Stomach smooth muscle (tissue), 2 donors: ENCODE results near the gene CD34.
A peak's percentile ranks its signal among the peaks of the same experiment; 100 is the strongest.

Source experiments
- H3K27ac ChIP-seq: one replicate; pipeline ENCODE4 v1.7.0; 2013; ENCODE audit warnings: mild to moderate bottlenecking, low read length, inconsistent platforms
- H3K27me3 ChIP-seq, 2 donors: one replicate each; pipeline ENCODE4 v1.7.0; 2013; ENCODE audit warnings: low read length in 2 of 2; ENCODE audit not compliant: insufficient read depth in 2 of 2, control insufficient read depth in 1 of 2
- H3K36me3 ChIP-seq, 2 donors: one replicate each; pipeline ENCODE4 v1.7.0; 2013; ENCODE audit warnings: low read length in 2 of 2; ENCODE audit not compliant: control insufficient read depth in 2 of 2, insufficient read depth in 2 of 2
- H3K4me1 ChIP-seq: one replicate; pipeline ENCODE4 v1.7.0; 2013; ENCODE audit warnings: low read length; ENCODE audit not compliant: control insufficient read depth, insufficient read depth
- H3K4me3 ChIP-seq, 2 donors: one replicate each; pipeline ENCODE4 v1.7.0; 2013; ENCODE audit warnings: low read length in 2 of 2
- H3K9ac ChIP-seq, 2 donors: one replicate each; pipeline ENCODE4 v1.7.0; 2013; ENCODE audit warnings: low read length in 2 of 2, mild to moderate bottlenecking in 1 of 2
- H3K9me3 ChIP-seq, 2 donors: one replicate each; pipeline ENCODE4 v1.7.0; 2013; ENCODE audit warnings: low read length in 2 of 2; ENCODE audit not compliant: control insufficient read depth in 2 of 2
- donor health status: healthy.
- donor health status: Pancreatic carcinoma.

CD34 gene

DNA sequence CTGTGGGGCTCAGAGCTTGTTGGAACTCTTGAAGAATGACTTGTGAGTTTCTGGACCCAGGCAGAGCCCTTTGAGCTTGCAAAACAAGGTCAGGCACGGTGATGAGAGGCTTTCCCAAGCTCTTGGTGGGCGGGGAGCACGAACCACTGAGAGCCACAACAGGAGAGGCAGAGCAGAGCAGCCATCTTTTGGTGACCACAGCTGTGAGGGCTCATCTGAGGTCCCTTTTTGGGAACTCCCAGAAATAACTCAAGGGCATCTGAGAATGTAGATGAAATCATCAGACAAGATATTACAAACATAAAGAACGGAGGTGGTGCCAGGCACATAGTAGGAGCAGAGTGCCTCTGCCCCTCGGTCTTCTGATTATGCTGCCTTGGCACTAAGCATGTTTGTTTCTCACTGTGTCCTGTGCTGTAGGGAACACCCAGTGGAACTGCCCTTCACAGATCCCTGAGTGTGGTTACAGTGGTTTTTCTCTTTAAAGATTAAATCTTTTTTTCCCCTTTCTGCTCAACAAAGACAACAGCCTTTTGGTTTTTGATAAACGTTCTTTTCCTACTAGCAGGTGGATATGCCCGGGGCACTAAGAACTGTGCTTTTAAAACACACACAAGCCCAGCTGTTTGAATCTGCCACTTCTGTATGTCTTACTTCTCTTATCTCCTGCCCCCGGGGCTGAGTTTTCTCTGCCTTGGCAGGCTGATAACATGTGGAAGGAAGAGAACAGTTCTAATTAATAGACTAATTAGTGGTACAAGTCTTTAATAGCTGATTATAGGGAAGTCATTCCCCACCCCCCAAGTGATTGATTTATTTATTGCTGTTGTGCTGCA lies 37.7 kb downstream of the CD34 start:
- H3K27ac ChIP-seq, result no peak overlapping the region
- no peaks in the 10 kb centered on the region for H3K9me3 ChIP-seq
- peaks cover 31% of the 10 kb centered on the region for H3K4me1 ChIP-seq
- H3K36me3 ChIP-seq, result no peaks in the 10 kb centered on the region
- no peak overlapping the region for H3K4me3 ChIP-seq
- H3K27me3 ChIP-seq, result no peaks in the 10 kb centered on the region
- no peak overlapping the region for H3K9ac ChIP-seq

DNA sequence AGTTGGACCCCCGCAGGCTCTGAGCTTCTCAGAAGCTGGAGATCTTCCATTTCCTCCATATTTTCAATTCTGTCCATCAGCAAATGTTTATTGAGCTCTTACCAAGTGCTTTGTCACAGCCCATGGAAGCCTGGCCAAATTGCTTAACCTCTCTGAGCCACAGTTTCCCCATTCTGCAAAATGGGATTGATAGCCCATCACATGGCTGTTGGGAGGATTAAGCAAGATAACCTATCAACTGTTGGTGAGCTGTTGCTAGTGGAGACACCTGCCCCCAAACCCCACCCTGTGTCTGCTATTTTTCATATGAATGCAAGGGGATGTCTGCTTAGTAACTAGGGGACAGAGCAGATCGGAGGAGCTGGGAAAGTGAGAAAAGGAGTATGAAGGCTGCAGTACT lies 38.3 kb downstream of the CD34 start:
- Histone ChIP-seq H3K4me1 (peaks cover 34% of the 10 kb centered on the region), H3K27ac (peak overlapping the region; percentile 24), H3K9ac (no peak overlapping the region), H3K9me3 (no peaks in the 10 kb centered on the region), H3K36me3 (no peaks in the 10 kb centered on the region), H3K27me3 (no peaks in the 10 kb centered on the region), H3K4me3 (no peak overlapping the region)

DNA sequence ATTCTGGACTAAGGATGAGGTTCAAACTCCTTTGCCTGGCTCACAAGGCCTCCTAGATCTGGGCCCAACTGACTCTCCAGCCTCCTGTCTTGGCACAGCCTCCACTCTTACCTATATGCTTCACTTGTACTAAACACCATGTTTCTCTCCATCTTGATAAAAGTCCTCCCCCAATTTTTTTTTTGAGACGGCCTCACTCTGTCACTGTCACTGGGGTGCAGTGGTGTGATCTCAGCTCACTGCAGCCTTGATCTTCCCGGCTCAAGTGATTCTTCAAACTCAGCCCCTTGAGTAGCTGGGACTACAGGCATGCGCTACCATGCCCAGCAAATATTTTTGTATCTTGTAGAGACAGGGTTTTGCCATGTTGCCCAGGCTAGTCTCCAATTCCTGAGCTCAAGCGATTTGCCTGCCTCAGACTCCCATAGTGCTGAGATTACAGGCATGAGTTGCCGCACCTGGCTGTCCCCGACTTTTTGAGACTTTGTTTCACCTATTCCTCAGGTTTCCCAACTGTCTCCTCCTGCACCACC lies 39.7 kb downstream of the CD34 start:
- Histone ChIP-seq H3K27me3 (no peaks in the 10 kb centered on the region), H3K36me3 (peaks cover 0 to under 1% of the 10 kb centered on the region in 2 donors), H3K4me3 (no peak overlapping the region), H3K9ac (no peak overlapping the region), H3K4me1 (peaks cover 48% of the 10 kb centered on the region), H3K9me3 (no peaks in the 10 kb centered on the region), H3K27ac (no peak overlapping the region)

DNA sequence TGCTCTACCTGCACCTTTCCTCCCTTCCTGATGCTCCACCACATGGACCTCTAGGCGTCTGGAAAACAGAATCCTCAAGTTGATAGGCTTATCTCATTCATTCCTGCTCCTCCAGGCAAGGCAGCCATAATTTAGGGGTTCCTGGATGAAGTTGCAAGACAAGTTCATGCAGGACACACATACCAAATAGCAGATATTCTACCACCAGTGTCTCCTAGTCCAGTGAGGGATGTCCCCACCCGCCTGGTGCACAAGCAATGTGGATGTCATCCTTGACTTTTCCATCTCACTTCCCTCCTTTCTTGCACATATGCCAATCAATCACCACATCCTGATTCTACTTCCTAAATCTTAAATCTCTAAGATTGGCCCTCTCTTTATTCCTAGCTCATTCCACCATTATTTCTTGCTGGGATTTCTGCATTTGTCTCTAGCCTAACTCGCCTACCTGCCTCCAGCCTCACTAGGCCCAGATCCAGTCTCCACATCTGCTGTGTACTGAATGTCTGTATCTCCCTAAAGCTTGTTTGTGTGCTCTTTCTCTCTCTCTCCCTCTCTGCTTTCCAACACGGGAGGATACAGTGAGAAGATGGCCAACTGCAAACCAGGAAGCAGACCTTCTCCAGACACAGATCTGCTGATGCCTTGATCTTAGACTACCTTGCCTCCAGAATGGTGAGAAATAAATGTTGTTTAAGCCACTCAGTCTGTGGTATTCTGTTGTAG lies 40.5 kb downstream of the CD34 start:
- Histone ChIP-seq H3K27ac (peak overlapping the region; percentile 98), H3K27me3 (no peaks in the 10 kb centered on the region), H3K9ac (no peak overlapping the region), H3K4me3 (no peak overlapping the region), H3K9me3 (no peaks in the 10 kb centered on the region), H3K4me1 (peaks cover 54% of the 10 kb centered on the region), H3K36me3 (peaks cover 0 to 3% of the 10 kb centered on the region in 2 donors)

DNA sequence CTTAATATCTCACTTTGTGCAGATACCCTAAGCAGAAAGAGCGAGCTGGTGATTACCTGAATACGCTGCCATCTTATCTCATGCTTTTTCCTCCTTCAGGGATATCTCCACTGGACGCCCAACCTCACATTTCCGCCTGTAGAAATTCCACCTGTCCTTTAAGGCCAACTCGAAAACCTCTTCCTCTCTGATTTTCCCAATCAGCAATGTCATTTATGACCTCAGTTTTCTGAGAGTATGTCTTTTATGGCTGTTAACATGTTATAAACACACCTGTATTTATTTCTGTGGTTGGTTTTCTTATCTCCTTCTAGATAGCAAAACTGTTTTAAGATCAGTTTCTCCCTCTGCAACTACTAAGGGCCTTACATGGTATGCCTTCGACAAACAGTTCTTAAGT lies 41.1 kb downstream of the CD34 start:
- H3K36me3 ChIP-seq, result peaks cover 0 to 7% of the 10 kb centered on the region in 2 donors
- H3K4me3 ChIP-seq, result no peak overlapping the region
- H3K9me3 ChIP-seq, result no peaks in the 10 kb centered on the region
- no peak overlapping the region for H3K9ac ChIP-seq
- peaks cover 60% of the 10 kb centered on the region for H3K4me1 ChIP-seq
- H3K27me3 ChIP-seq, result no peaks in the 10 kb centered on the region
- H3K27ac ChIP-seq, result peak overlapping the region; percentile 98

DNA sequence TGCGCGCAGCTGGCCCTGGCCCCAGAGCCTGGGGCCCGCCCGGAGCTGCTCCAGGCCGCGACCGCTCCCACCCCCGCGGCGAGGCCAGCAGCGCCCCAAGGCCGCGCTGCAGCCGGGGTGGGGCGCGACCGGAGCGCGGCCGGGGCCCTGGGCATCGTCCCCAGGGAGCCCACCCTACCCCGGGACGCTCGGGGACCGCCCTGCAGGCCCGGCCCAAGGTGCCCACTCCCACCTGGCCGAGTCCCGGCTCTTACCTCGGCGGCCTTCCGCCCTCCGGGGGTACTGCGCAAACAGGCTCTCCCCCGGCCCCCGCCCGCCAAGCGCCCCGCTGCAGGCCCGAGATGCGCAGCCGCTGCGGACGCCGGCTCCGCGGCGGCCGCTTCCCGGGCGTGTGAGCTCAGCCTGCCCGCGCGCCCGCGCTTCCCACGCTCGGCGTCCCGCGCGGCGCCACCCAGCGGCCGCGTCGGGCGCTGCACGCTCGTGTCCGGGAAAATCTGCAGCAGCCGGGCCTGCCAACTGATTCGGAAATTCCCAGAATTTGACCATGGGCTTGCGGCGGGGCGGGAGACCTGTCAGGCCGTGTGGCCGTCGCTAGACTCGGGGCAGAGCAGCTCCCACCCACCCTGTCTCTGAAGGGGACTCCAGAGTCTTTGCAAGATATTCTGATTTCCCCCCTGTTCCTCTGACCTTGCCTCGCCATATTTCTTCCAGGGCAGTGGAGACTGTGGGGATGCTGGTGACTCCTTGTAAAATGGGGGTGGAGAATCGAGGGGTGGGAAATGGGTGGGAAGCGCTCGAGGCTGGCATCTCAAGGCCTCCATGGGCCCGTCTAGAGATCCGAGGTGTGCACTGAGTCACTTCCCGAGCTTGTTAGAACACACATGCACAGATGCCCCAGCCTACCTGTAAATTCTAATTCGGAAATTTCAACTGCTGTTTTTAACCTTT lies 41.9 kb downstream of the CD34 start:
- Histone ChIP-seq H3K36me3 (peaks cover 0 to 13% of the 10 kb centered on the region in 2 donors), H3K27ac (peak overlapping the region; percentile 98), H3K4me3 (peak overlapping the region; percentile 76 to 88), H3K4me1 (peaks cover 68% of the 10 kb centered on the region), H3K9ac (peak overlapping the region; percentile 74 to 84), H3K9me3 (no peaks in the 10 kb centered on the region), H3K27me3 (no peaks in the 10 kb centered on the region)

DNA sequence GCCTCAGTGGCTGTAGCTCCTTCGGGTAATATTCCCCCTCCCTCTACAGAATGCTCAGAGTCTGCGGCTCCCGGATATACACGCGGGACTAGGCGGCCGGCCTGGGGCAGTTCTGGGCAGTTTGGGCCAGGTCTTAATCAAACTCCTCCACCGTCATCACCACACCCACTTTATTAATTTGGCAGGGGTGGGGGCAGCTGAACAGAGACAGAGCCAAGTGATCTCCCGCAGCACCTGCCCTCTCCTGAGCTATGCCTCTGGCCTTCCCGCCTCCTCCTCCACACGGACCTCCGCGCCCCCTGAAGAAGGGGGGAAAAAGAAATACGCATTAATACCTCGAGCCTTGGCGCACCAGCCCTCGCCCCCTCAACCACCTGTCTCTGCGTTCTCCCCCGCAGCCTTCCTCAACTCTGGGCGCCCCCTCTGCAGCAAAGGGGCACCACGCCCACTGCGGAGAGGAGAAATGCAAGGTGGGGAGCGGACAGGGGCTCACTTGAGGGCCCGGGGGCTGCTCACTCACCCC lies 42.6 kb downstream of the CD34 start:
- Histone ChIP-seq H3K27me3 (no peaks in the 10 kb centered on the region), H3K27ac (peak overlapping the region; percentile 98), H3K9me3 (no peaks in the 10 kb centered on the region), H3K4me3 (peak overlapping the region; percentile 76 to 88), H3K9ac (peak overlapping the region; percentile 74 to 84), H3K36me3 (peaks cover 4 to 15% of the 10 kb centered on the region in 2 donors), H3K4me1 (peaks cover 71% of the 10 kb centered on the region)

DNA sequence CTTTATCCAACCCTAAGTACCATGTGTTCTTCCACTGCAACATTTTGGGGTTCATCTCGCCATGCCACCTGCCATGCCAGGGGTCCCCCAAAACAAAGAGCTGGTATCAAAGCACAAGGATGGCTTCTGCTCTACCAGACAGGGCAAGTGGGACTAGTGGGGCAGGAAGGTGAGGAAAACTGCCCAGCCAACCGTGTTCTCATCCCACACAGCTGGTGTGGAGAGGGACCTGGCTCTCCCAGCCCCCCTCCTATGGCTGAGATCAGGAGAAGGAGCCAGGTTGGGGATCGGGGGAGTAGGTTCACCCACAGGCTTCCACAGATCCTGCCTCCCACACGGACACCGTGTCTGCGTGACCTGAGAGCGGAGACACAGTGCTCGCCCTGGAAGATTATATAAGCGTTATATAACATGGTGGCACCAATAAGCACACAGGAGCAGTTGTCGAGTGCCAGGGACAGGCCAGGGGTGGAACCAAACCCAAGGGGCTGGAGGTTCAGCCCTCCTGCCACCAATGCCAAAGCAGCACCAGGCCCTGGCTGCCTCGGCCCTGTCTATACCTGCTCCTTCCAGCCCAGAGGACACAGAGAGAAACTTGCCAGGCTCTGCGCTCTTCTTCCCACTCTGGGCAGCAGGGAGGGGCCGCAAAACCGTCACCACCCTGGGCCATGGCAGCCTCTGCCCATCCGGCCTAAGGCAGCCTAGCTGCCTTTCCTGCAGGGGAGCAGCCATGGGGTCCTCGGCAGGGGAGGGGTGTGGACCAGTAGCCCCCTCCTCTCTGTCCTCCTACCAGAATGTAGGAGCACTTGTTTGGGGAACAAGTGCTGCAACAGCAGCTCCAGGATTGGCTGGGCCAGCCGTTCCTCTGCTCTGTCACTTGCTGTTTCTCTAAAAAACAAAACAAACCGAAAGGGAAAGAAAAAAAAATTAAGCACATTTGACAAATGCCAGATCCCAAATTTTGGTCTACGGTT lies 43.5 kb downstream of the CD34 start:
- H3K36me3 ChIP-seq, result peaks cover 8 to 18% of the 10 kb centered on the region in 2 donors
- H3K4me3 ChIP-seq, result peak overlapping the region; percentile 76 to 88
- H3K4me1 ChIP-seq, result peaks cover 67% of the 10 kb centered on the region
- peak overlapping the region; percentile 74 to 84 for H3K9ac ChIP-seq
- H3K27ac ChIP-seq, result peak overlapping the region; percentile 98
- no peaks in the 10 kb centered on the region for H3K9me3 ChIP-seq
- no peaks in the 10 kb centered on the region for H3K27me3 ChIP-seq

DNA sequence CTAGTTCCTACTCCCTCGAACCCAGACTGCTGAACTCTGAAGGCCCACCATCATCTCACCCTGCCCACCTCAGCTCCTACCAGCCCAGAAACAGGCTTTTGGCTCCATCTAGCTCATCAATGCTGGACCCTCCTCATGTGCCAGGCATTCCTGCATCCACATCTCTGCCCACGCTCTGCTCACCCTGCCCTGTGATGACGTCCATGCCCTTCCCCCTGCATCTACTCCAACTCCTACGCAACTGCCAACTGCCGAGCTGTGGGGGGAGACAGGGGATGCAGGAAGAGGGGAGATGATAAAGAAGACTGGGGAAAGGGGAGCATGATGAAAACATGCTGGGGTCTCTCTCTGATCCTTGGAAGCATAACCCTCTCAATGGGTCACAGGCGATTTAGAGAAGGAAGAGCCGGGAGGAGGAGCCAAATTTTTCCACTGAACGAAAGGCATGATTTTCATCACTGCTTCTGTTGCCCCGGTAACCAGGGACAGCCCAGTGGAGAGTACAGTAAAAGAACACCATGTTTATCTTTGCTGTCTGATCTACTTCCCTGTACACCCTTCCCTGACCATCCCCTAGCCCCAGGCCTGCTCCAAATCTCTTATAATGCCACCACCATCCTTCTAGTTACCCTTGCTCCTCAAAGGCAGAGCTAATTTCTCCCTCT lies 44.3 kb downstream of the CD34 start:
- Histone ChIP-seq H3K9me3 (no peaks in the 10 kb centered on the region), H3K36me3 (peaks cover 12 to 21% of the 10 kb centered on the region in 2 donors), H3K27ac (peak overlapping the region; percentile 98), H3K4me3 (peak overlapping the region; percentile 76 to 88), H3K9ac (peak overlapping the region; percentile 74 to 84), H3K27me3 (no peaks in the 10 kb centered on the region), H3K4me1 (peaks cover 68% of the 10 kb centered on the region)
